K562 (cell line): ENCODE data around the gene FCER2. TPM values are rescaled to one million over a fixed set of nuclear protein-coding genes. Genes with fewer than 3 reads are reported as not detected.
"Not testable (repeated sequence)": the region's sequence is repeated elsewhere in the genome, so short reads cannot be mapped to it uniquely, and the experiment has no call there.

ENCODE experiments used
- ATAC-seq: fragments of 200-7000 bp; cut with Tn5 transposase; 3 replicates; pipeline ENCODE4 v1.9.1; 2020; ENCODE audit warnings: moderate library complexity
- BruUV-seq: library from RNA; stranded (reverse); fragments of 400-500 nt; replicated peaks from 2 replicates; lab custom pipeline; 2021; lab: Mats Ljungman, UMichigan
- CTCF ChIA-PET: fragments of 300-600 bp; formaldehyde crosslinking; extraction: SDS; loops from one replicate; lab custom pipeline; 2021; ENCODE audit warnings: low intra/inter-chr PET ratio; lab: Yijun Ruan, JAX
- POLR2A ChIA-PET: fragments of 300-600, 350-650 bp; sonication (Branson Sonifier 250); formaldehyde crosslinking; extraction: SDS; loops from one replicate; lab custom pipeline; 2021; ENCODE audit warnings: antibody characterized with exemption, inconsistent platforms; lab: Yijun Ruan, JAX
- DNase-seq, 4 experiments: peaks; one replicate each; pipeline versions ENCODE4 v3.0.0 to v3.0.0-alpha.2; 2011 to 2018; ENCODE audit warnings: low spot score in 3 of 4, mixed read lengths in 3 of 4; ENCODE audit errors: extremely low read depth in 1 of 4
- FAIRE-seq: peaks from 2 replicates; lab custom pipeline; 2011; peaks lifted over from hg19 to GRCh38; lab: Jason Lieb, UNC
- H2AFZ ChIP-seq: 2 replicates; pipeline ENCODE4 v1.6.0; 2011; ENCODE audit warnings: low read depth, low read length, control low read depth, inconsistent platforms
- H3K27ac ChIP-seq: fragments of 200-600 bp; 3 replicates; pipeline ENCODE4 v1.8.0; 2011; ENCODE audit warnings: low read depth, mild to moderate bottlenecking, control low read depth, inconsistent platforms, low read length, moderate library complexity, mixed read lengths; ENCODE audit errors: extremely low read depth
- H3K27me3 ChIP-seq, 2 experiments: fragments of 300-600 bp in 1 of 2; 2 replicates in 1 of 2; 3 replicates in 1 of 2; pipeline versions ENCODE4 v1.6.0 to v1.8.0; 2011; ENCODE audit warnings: inconsistent platforms in 2 of 2, low read length in 2 of 2, mild to moderate bottlenecking in 1 of 2, mixed read lengths in 1 of 2, moderate library complexity in 1 of 2; ENCODE audit not compliant: control insufficient read depth in 2 of 2, insufficient read depth in 2 of 2
- H3K36me3 ChIP-seq: fragments of 300-600 bp; 3 replicates; pipeline ENCODE4 v1.8.0; 2011; ENCODE audit warnings: mild to moderate bottlenecking, low read length, inconsistent platforms; ENCODE audit not compliant: control insufficient read depth, insufficient read depth
- H3K4me1 ChIP-seq, 2 experiments: fragments of 200-600 bp in 1 of 2; replicated peaks in 1 of 2; 2 replicates in 1 of 2; 3 replicates in 1 of 2; pipeline versions ENCODE4 v1.5.1 to v1.8.0; 2011; ENCODE audit warnings: inconsistent platforms in 2 of 2, low read length in 2 of 2, mild to moderate bottlenecking in 1 of 2, mixed read lengths in 1 of 2, moderate library complexity in 1 of 2; ENCODE audit not compliant: control insufficient read depth in 2 of 2, insufficient read depth in 2 of 2
- H3K4me2 ChIP-seq: 2 replicates; pipeline ENCODE4 v1.6.1; 2011; ENCODE audit warnings: low read length, control low read depth, inconsistent platforms, mixed read lengths; ENCODE audit not compliant: insufficient read depth
- H3K4me3 ChIP-seq: fragments of 200-600 bp; sonication (generic), shearing (Covaris generic); 2 replicates; pipeline ENCODE4 v1.5.1; 2016; ENCODE audit warnings: control low read depth, inconsistent platforms
- H3K79me2 ChIP-seq: fragments of 200-600 bp; 3 replicates; pipeline ENCODE4 v1.8.0; 2011; ENCODE audit warnings: low read length, inconsistent platforms; ENCODE audit not compliant: control insufficient read depth, insufficient read depth
- H3K9ac ChIP-seq, 2 experiments: 2 replicates each; pipeline versions ENCODE4 v1.6.0 to v1.6.1; 2011; ENCODE audit warnings: low read depth in 2 of 2, low read length in 2 of 2, control low read depth in 1 of 2, inconsistent platforms in 1 of 2, mild to moderate bottlenecking in 1 of 2, mixed read lengths in 1 of 2; ENCODE audit not compliant: insufficient read depth in 1 of 2
- H3K9me1 ChIP-seq: one replicate; pipeline ENCODE4 v1.6.0; 2011; ENCODE audit warnings: inconsistent platforms, mild to moderate bottlenecking, low read length, moderate library complexity; ENCODE audit not compliant: control insufficient read depth, insufficient read depth
- H3K9me3 ChIP-seq: replicated peaks from 2 replicates; pipeline ENCODE4 v1.5.1; 2011; ENCODE audit warnings: low read depth, low read length, inconsistent platforms; ENCODE audit not compliant: control insufficient read depth, insufficient read depth
- H4K20me1 ChIP-seq: replicated peaks from 2 replicates; pipeline ENCODE4 v1.6.1; 2011; ENCODE audit warnings: low read length, inconsistent platforms, mixed read lengths; ENCODE audit not compliant: control insufficient read depth, insufficient read depth
- CHD1 ChIP-seq: fragments of 200-600 bp; sonication (generic); IDR thresholded peaks from one replicate; pipeline ENCODE4 v1.6.1; 2012; ENCODE audit warnings: mild to moderate bottlenecking, moderate library complexity, low read length, inconsistent platforms
- HDAC2 ChIP-seq: fragments of 450-650 bp; IDR thresholded peaks from 2 replicates; pipeline ENCODE4 v1.6.1; 2016; ENCODE audit warnings: mild to moderate bottlenecking
- NR2C1 ChIP-seq, 2 experiments: fragments of 450-650 bp; IDR thresholded peaks; 2 replicates each; pipeline ENCODE4 v1.6.1; 2017; ENCODE audit warnings: mild to moderate bottlenecking in 2 of 2, antibody characterized with exemption in 1 of 2, inconsistent platforms in 1 of 2, missing compliant biosample characterization in 1 of 2, missing genetic modification characterization in 1 of 2
- SPI1 ChIP-seq: IDR thresholded peaks from 2 replicates; pipeline ENCODE4 v1.6.1; 2011; ENCODE audit warnings: low read depth, low read length, control low read depth, borderline replicate concordance
- TOE1 ChIP-seq, 2 experiments: fragments of 450-650 bp in 1 of 2; sonication (generic) in 1 of 2; formaldehyde crosslinking in 1 of 2; IDR thresholded peaks; 2 replicates each; pipeline versions ENCODE4 v1.7.1 to v1.8.0; 2016 to 2022; ENCODE audit warnings: borderline replicate concordance in 2 of 2, mild to moderate bottlenecking in 2 of 2, antibody characterized with exemption in 1 of 2, inconsistent platforms in 1 of 2, low read depth in 1 of 2, missing genetic modification reagents in 1 of 2, moderate library complexity in 1 of 2
- ZNF224 ChIP-seq: sonication (generic); formaldehyde crosslinking; IDR thresholded peaks from 2 replicates; pipeline ENCODE4 v1.8.0; 2022; ENCODE audit warnings: mild to moderate bottlenecking, missing genetic modification reagents
- WGBS: fragments of 100-300 bp; shearing (Covaris generic); methylation state at CpG from one replicate; pipeline ENCODE4 v1.1.6; 2016; ENCODE audit warnings: low coverage, mixed read lengths; ENCODE audit not compliant: insufficient coverage; ENCODE audit errors: missing lambda C conversion rate; 5-methylcytosine and 5-hydroxymethylcytosine counted together
- in situ Hi-C: fragments of 300-500 bp; cut with MboI; formaldehyde crosslinking; loops from 4 replicates; pipeline ENCODE4 v1.15.0; 2018; ENCODE audit warnings: inconsistent platforms, mixed read lengths
- intact Hi-C: fragments of 100-400 bp; cut with micrococcal nuclease; formaldehyde crosslinking; loops from 2 replicates; pipeline ENCODE4 v1.14.2; 2022
- polyA plus RNA-seq, 8 experiments: library from polyadenylated mRNA; depleted of rRNA in 4 of 8; stranded (reverse) in 5 of 8; unstranded in 3 of 8; fragments of >200 nt; fragmentation: Nextera tagmentation in 2 of 8; fragmentation: Illumina TruSeq in 1 of 8; extraction: Ambion mirVana in 2 of 8; extraction: Trizol in 1 of 8; gene quantifications; 2 replicates each; pipeline versions ENCODE4 v1.2.1 to v1.2.3, GENCODE V29; 2011 to 2014; ENCODE audit warnings: inconsistent platforms in 1 of 8, missing spikeins in 1 of 8
- total RNA-seq, 7 experiments: library from RNA; depleted of rRNA in 6 of 7; stranded (reverse); fragments of >200 nt in 6 of 7; fragmentation: Illumina TruSeq in 2 of 7; extraction: Trizol in 2 of 7; gene quantifications; 2 replicates each; pipeline versions ENCODE4 v1.2.1 to v1.2.3, GENCODE V29; 2011 to 2021; ENCODE audit warnings: low replicate concordance in 1 of 7
- TF ChIP-seq, protein P1 (sequence below), 2 experiments: fragments of 450-650 bp in 1 of 2; sonication (generic) in 1 of 2; formaldehyde crosslinking; conservative IDR thresholded peaks; 2 replicates each; pipeline versions ENCODE4 v1.4.0 to v1.8.1; 2020 to 2022; ENCODE audit warnings: mild to moderate bottlenecking in 1 of 2, missing genetic modification reagents in 1 of 2

The FCER2 gene
- total and polyA plus RNA-seq, 9 of the 15 experiments (the other 6 are each of a cell fraction or from before 2014, with no cell fraction given): 0.11 TPM; not detected in 8

DNA sequence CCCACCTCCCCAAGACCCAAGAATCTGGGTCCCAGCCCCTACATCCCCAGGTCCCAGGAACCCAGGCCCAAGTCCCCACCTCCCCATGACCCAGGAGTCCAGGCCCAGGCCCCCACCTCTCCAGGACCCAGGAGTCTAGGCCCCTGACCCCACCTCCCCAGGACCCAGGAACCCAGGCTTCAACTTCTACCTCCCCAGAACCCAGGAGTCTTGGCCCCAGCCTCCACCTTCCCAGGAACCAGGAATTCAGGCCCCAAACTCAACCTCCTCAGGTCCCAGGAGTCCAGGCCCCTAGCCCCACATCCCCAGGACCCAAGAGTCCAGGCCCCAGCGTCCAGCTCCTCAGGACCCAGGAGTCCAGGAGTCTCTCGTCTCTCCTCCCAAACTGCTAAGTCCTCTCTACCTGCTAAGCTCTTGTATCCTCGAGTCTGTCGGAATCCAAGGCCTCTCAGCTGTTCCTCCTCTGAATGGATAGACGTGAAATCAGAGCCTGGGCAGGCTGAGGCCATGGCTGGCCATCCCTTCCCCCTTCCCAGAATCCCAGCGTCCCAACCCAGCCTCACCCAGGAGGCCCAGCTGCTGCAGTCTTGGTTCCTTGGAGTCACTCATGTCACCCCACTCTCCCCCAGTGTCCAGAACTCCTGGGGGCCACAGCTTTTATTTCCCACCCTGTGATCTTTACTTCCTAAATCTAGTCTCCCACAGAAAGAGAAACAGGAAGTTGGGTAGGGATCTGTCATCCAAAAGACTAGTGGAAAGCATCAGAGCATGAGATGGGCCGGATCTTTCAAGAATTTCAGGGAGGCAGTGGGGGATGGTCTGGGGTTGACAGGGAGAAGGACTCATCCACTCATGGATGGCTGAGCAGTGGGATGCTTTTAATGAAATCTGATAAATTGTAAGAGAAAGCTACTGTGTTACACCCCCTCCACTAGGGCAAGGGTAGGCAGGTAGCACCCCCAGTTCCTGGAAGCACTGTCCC is 45.3 kb upstream of the FCER2 start, which contains the start of gene CD209:
Gene CD209 (minus strand): TSS at position 632 of the 982 bp plus-strand sequence. CDS start 23 bp downstream, at position 609.
- 2% methylated on average over 7 of the region's 7 CpGs for WGBS
- ATAC-seq: no peak
- Histone ChIP-seq H3K36me3 (no peaks in the 10 kb centered on the region), H3K9me3 (0 out of 2 replicates have a peak, but pooled peaks cover 4% of the 10 kb centered on the region), H3K9me1 (no peaks in the 10 kb centered on the region), H3K4me2 (no peak within 1 kb of the TSS), H3K9ac (no peak within 1 kb of the TSS; a peak in 1 of 4 replicates), H3K79me2 (no peaks in the 10 kb centered on the region)
- no peak for DNase-seq
- no peak for FAIRE-seq
- in situ Hi-C loops (no loop called here), intact Hi-C loops (no loop called here)
- POLR2A ChIA-PET: interaction anchor here (0.5 to 0.7 kb wide), 3 partner anchors 13 to 180 kb away, joined by 3 read pairs; no protein-coding TSS in a partner anchor
- no peak for TF ChIP-seq ZNF224 (CRISPR knock-in tag)
- TF ChIP-seq TOE1 (IDR thresholded peaks at IDR 0.05; ENCODE audit: borderline replicate concordance): no peak
- TF ChIP-seq TOE1 (CRISPR knock-in tag; IDR thresholded peaks at IDR 0.05; ENCODE audit: borderline replicate concordance, low read depth): no peak
- TF ChIP-seq SPI1: peak; percentile 10; the same call in 1 of the 2 replicates
- no peak for TF ChIP-seq CHD1
- TF ChIP-seq NR2C1 (IDR thresholded peaks at IDR 0.05): no peak
- no peak for TF ChIP-seq NR2C1 (tag; IDR thresholded peaks at IDR 0.05)
- no peak for TF ChIP-seq HDAC2
- TF ChIP-seq, protein P1, sequence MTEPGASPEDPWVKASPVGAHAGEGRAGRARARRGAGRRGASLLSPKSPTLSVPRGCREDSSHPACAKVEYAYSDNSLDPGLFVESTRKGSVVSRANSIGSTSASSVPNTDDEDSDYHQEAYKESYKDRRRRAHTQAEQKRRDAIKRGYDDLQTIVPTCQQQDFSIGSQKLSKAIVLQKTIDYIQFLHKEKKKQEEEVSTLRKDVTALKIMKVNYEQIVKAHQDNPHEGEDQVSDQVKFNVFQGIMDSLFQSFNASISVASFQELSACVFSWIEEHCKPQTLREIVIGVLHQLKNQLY (CRISPR knock-in tag; conservative IDR thresholded peaks at IDR 0.05): no peak
- TF ChIP-seq, all 486 proteins: peak for 1
- no peak within 1 kb of the TSS for H3K4me3 ChIP-seq
- H2AFZ ChIP-seq: no peak within 1 kb of the TSS
- peaks cover 0 to 6% of the 10 kb centered on the region in 2 experiments; a peak in 2 of 5 replicates for H3K27me3 ChIP-seq
- no TSS peak for BruUV-seq
- no peak within 1 kb of the TSS for H3K27ac ChIP-seq
- H3K4me1 ChIP-seq: peaks cover 0 to 2% of the 10 kb centered on the region in 2 experiments; a peak in 3 of 5 replicates
- H4K20me1 ChIP-seq: no peaks in the 10 kb centered on the region
- CTCF ChIA-PET: no interaction called here

DNA sequence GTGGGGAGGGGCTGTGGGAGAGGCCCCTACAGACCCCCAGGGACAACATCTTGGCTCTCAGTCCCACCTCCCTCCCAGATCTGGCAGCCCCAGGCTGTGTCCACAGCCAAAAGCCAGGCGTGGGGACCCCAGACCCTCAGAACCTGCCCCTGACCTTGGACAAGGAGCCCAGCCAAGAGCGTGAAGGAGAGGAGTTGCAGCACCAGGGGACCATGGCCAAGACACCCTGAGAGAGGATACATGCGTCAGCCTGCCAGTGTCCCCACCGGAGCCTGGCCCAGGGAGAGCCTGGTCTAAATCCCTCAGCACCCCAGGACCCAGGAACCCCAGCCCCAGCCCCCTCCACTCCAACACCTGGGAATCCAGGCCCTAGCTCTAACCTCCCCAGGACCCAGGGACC is 44.4 kb upstream of the FCER2 start:
- CTCF ChIA-PET, H3K9me3 ChIP-seq: not testable (repeated sequence)

More for the DNA sequence above, 44.4 kb upstream of the FCER2 start:
- H3K27me3 ChIP-seq, in situ Hi-C loops, H3K9ac ChIP-seq, H4K20me1 ChIP-seq, intact Hi-C loops, DNase-seq, H3K4me3 ChIP-seq, FAIRE-seq, H3K4me2 ChIP-seq, ATAC-seq, H3K79me2 ChIP-seq, H3K4me1 ChIP-seq, H3K27ac ChIP-seq, H3K9me1 ChIP-seq, H2AFZ ChIP-seq, BruUV-seq, POLR2A ChIA-PET, H3K36me3 ChIP-seq: not testable (repeated sequence)
- 10% methylated on average over 2 of the region's 4 CpGs for WGBS
